CD8-positive, alpha-beta memory T cell (primary cell): Measurements from ENCODE around the gene OR2C3. TPM values are rescaled to one million over a fixed set of nuclear protein-coding genes. Genes with fewer than 3 reads are reported as not detected.

Experiments used
- CTCF ChIA-PET: fragments of 350-600 bp; sonication (Branson Sonifier 250); formaldehyde crosslinking; loops from one replicate; lab custom pipeline; 2021; ENCODE audit warnings: antibody characterized with exemption; lab: Charles Lee
- POLR2A ChIA-PET: fragments of 350-600 bp; sonication (Branson Sonifier 250); formaldehyde crosslinking; loops from one replicate; lab custom pipeline; 2021; ENCODE audit warnings: antibody characterized with exemption; lab: Charles Lee
- DNase-seq, 5 donors: peaks; one replicate each; pipeline versions ENCODE4 v3.0.0 to v3.0.0-alpha.2; 2020 to 2022; ENCODE audit warnings: mixed read lengths in 1 of 5
- H3K27ac ChIP-seq: one replicate; pipeline ENCODE4 v1.7.0; 2013; ENCODE audit warnings: low read depth, mild to moderate bottlenecking, low read length, moderate library complexity
- H3K27me3 ChIP-seq: 2 replicates; pipeline ENCODE4 v1.7.0; 2013; ENCODE audit warnings: low read length, mild to moderate bottlenecking; ENCODE audit not compliant: insufficient read depth, poor library complexity, severe bottlenecking
- H3K36me3 ChIP-seq: 2 replicates; pipeline ENCODE4 v1.7.0; 2013; ENCODE audit warnings: mild to moderate bottlenecking, low read length, moderate library complexity; ENCODE audit not compliant: insufficient read depth
- H3K4me1 ChIP-seq: 2 replicates; pipeline ENCODE4 v1.7.0; 2013; ENCODE audit warnings: mild to moderate bottlenecking, low read length, moderate library complexity; ENCODE audit not compliant: insufficient read depth
- H3K4me3 ChIP-seq: 2 replicates; pipeline ENCODE4 v1.7.0; 2013; ENCODE audit warnings: mild to moderate bottlenecking, low read length
- H3K9me3 ChIP-seq: 2 replicates; pipeline ENCODE4 v1.7.0; 2013; ENCODE audit warnings: mild to moderate bottlenecking, low read length
- H3K27ac Mint-ChIP-seq, 8 donors: one replicate each; pipeline ENCODE4 v1.8.0; 2020 to 2021; ENCODE audit warnings: mixed read lengths in 8 of 8, mild to moderate bottlenecking in 6 of 8, inconsistent platforms in 3 of 8, moderate library complexity in 3 of 8
- H3K27me3 Mint-ChIP-seq, 2 donors: one replicate each; pipeline ENCODE4 v1.8.0; 2020 to 2021; ENCODE audit warnings: mixed read lengths in 2 of 2, mild to moderate bottlenecking in 1 of 2, moderate library complexity in 1 of 2
- H3K36me3 Mint-ChIP-seq, 3 donors: one replicate each; pipeline ENCODE4 v1.8.0; 2020 to 2021; ENCODE audit warnings: mixed read lengths in 3 of 3, inconsistent platforms in 1 of 3, mild to moderate bottlenecking in 1 of 3
- H3K4me1 Mint-ChIP-seq, 3 donors: one replicate each; pipeline ENCODE4 v1.8.0; 2020 to 2021; ENCODE audit warnings: mixed read lengths in 3 of 3, inconsistent platforms in 1 of 3, mild to moderate bottlenecking in 1 of 3
- H3K4me3 Mint-ChIP-seq, 7 donors: one replicate each; pipeline ENCODE4 v1.8.0; 2020 to 2021; ENCODE audit warnings: mixed read lengths in 7 of 7, mild to moderate bottlenecking in 6 of 7, moderate library complexity in 4 of 7, inconsistent platforms in 2 of 7
- H3K9me3 Mint-ChIP-seq, 5 donors: one replicate each; pipeline ENCODE4 v1.8.0; 2020 to 2022; ENCODE audit warnings: mixed read lengths in 5 of 5, mild to moderate bottlenecking in 3 of 5, moderate library complexity in 2 of 5, inconsistent platforms in 1 of 5
- polyA plus RNA-seq: library from polyadenylated mRNA; unstranded; fragments of 300-500 nt; fragmentation: Illumina TruSeq; gene quantifications from one replicate; pipeline ENCODE4 v1.2.3, GENCODE V29; 2021
- total RNA-seq, 2 experiments: library from RNA; stranded (reverse); gene quantifications; one replicate each; pipeline ENCODE4 v1.2.3, GENCODE V29; 2021

The OR2C3 gene
- total and polyA plus RNA-seq, 3 experiments from 2014 or later = not detected

DNA sequence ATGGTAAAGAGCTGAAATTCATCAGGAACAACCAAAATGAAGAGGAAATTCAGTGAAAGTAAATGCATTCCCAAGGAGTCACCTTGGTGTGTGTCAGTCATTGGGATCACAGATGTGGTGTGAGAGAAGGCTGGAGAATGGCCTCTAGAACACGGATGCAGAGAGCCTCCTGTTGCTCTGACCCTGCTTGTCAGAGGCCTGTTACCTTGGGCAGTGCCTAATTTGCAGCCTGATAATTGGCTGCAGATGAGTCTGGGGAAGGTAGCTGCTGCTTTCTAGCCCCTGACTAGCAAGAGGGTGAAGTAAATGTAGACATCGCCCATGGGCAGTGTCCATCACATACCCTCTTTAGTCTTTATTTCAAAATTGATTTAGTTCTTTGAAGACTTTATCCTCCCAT lies 16.0 kb upstream of the OR2C3 start:
- H3K4me1 Mint-ChIP-seq = peaks cover 9 to 12% (median 10%) of the 10 kb centered on the region in 3 donors
- no peaks in the 10 kb centered on the region for H3K36me3 ChIP-seq
- H3K4me3 ChIP-seq = no peak overlapping the region
- DNase-seq = no peak
- CTCF ChIA-PET = no interaction called here
- no peaks in the 10 kb centered on the region for H3K36me3 Mint-ChIP-seq
- peaks cover 15% of the 10 kb centered on the region in 2 donors for H3K27me3 Mint-ChIP-seq
- H3K4me1 ChIP-seq = no peaks in the 10 kb centered on the region
- no peak overlapping the region for H3K27ac ChIP-seq
- no peaks in the 10 kb centered on the region for H3K9me3 ChIP-seq
- peaks cover 0 to 2% (median 0%) of the 10 kb centered on the region in 5 donors for H3K9me3 Mint-ChIP-seq
- H3K27me3 ChIP-seq = no peaks in the 10 kb centered on the region
- no peak overlapping the region for H3K27ac Mint-ChIP-seq
- H3K4me3 Mint-ChIP-seq = no peak overlapping the region
- POLR2A ChIA-PET = no interaction called here

DNA sequence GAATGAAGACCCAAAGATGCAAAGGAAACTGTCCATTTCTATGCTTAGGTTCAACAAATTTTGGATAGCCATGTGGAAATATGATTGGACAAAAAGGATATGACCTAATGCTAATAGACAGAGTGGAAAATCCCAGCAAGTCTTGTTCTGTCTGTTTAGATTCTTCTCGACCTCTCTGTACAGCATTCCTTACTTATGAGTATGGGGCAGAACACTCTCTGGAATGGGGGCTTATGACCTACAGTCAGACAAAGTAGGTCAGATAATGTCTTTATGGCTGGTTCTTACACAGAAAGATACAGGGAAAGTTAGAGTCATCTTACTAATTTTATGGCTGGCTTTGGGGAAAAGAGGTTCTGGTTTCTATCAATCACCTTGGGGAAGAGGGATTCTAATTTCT lies 15.5 kb upstream of the OR2C3 start:
- no peaks in the 10 kb centered on the region for H3K4me1 ChIP-seq
- peaks cover 15% of the 10 kb centered on the region in 2 donors for H3K27me3 Mint-ChIP-seq
- no peaks in the 10 kb centered on the region for H3K36me3 ChIP-seq
- ChIA-PET POLR2A (no interaction called here), CTCF (no interaction called here)
- peaks cover 0 to 2% (median 0%) of the 10 kb centered on the region in 5 donors for H3K9me3 Mint-ChIP-seq
- H3K27ac ChIP-seq = no peak overlapping the region
- H3K27me3 ChIP-seq = no peaks in the 10 kb centered on the region
- H3K4me1 Mint-ChIP-seq = peaks cover 9 to 12% (median 10%) of the 10 kb centered on the region in 3 donors
- H3K4me3 Mint-ChIP-seq = no peak overlapping the region
- H3K4me3 ChIP-seq = no peak overlapping the region
- no peak overlapping the region for H3K27ac Mint-ChIP-seq
- DNase-seq = no peak
- no peaks in the 10 kb centered on the region for H3K9me3 ChIP-seq
- no peaks in the 10 kb centered on the region for H3K36me3 Mint-ChIP-seq

DNA sequence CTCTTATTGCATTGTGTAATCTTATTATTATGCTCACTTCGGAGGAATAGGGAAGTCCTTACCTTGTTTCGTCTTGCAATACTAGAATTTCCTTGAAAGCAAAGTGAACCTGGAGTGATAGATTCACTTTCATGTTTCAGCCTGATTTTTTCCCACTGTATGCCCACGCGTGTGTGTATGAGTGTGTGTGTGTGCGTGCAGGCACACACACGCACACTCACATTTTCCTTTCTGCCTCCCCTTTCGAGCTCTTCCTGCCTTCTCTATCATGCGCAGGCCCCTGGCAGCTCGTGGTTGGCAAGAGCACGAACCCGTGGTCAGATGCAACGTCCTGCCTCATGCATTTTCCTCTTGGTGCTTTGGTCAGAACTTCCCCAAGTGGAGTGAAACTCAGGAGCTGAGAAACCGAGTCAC lies 12.5 kb upstream of the OR2C3 start, which contains the start of gene GCSAML:
GCSAML (plus strand) TSS at position 366 of the 414 bp plus-strand sequence. CDS start 58 bp downstream, outside the sequence.
- Histone ChIP-seq H3K4me3 (no peak within 1 kb of the TSS), H3K27me3 (no peaks in the 10 kb centered on the region), H3K9me3 (no peaks in the 10 kb centered on the region), H3K36me3 (no peaks in the 10 kb centered on the region), H3K4me1 (no peaks in the 10 kb centered on the region), H3K27ac (no peak within 1 kb of the TSS)
- ChIA-PET POLR2A (no interaction called here), CTCF (no interaction called here)
- peaks cover 18 to 22% of the 10 kb centered on the region in 2 donors for H3K27me3 Mint-ChIP-seq
- no peaks in the 10 kb centered on the region for H3K36me3 Mint-ChIP-seq
- H3K9me3 Mint-ChIP-seq = peaks cover 0 to 2% (median 0%) of the 10 kb centered on the region in 5 donors
- peaks cover 9 to 12% (median 10%) of the 10 kb centered on the region in 3 donors for H3K4me1 Mint-ChIP-seq
- H3K27ac Mint-ChIP-seq = no peak within 1 kb of the TSS
- peak within 1 kb of the TSS in 1 of 7 donors; percentile 26 for H3K4me3 Mint-ChIP-seq
- no peak for DNase-seq

DNA sequence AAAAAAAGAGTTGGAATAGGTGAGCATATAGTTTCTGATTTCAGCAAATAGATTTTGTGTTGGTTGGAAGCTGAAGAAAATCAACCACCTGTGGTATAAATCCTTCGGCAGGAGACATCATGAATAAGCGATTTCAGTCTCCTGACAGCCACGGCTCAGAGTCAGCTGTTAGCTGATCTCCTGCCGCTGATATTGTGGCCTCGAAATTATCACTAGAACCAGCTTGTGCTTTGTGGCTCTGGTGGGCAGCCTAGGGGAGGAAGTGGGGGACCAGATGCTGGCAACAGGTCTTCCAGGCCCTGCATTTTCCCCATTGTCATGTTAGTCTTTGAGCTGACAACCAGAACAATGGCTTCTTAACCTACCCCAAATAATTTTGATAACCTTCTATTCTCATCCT lies 11.9 kb upstream of the OR2C3 start:
- Mint-ChIP-seq H3K4me1 (peaks cover 9 to 12% (median 10%) of the 10 kb centered on the region in 3 donors), H3K36me3 (no peaks in the 10 kb centered on the region), H3K27me3 (peaks cover 18 to 22% of the 10 kb centered on the region in 2 donors), H3K4me3 (no peak overlapping the region), H3K27ac (no peak overlapping the region), H3K9me3 (peaks cover 0 to 2% (median 0%) of the 10 kb centered on the region in 5 donors)
- Histone ChIP-seq H3K4me3 (no peak overlapping the region), H3K4me1 (no peaks in the 10 kb centered on the region), H3K27ac (no peak overlapping the region), H3K9me3 (no peaks in the 10 kb centered on the region), H3K36me3 (no peaks in the 10 kb centered on the region), H3K27me3 (no peaks in the 10 kb centered on the region)
- POLR2A ChIA-PET = no interaction called here
- CTCF ChIA-PET = interaction anchor here (0.6 kb wide), 1 partner anchor 16 kb away, joined by 3 read pairs; no protein-coding TSS in a partner anchor
- no peak for DNase-seq

DNA sequence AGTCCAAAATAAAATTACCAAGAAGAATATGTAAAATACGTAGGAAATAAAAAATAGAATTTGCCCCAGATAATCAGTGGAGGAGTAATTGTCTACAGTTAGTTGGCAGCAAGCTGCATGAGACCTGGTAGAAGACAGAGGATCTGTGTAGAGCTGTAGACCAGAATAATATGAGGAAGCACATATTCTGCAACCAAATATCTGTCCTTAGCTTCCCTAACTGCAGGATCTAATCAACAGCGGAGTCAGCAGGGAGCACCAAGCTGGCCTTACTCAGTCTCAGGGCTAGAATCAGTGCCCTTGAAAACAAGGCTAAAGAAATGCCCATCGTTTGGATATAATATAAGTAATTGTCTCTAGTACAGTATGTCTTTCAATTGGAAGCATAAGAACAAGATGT lies 6.6 kb upstream of the OR2C3 start:
- Mint-ChIP-seq H3K9me3 (peaks cover 0 to 4% (median 0%) of the 10 kb centered on the region in 5 donors), H3K4me3 (no peak overlapping the region), H3K27ac (no peak overlapping the region), H3K27me3 (peaks cover 9 to 31% of the 10 kb centered on the region in 2 donors), H3K36me3 (no peaks in the 10 kb centered on the region), H3K4me1 (no peaks in the 10 kb centered on the region)
- Histone ChIP-seq H3K36me3 (no peaks in the 10 kb centered on the region), H3K27me3 (no peaks in the 10 kb centered on the region), H3K4me1 (no peaks in the 10 kb centered on the region), H3K4me3 (no peak overlapping the region), H3K9me3 (no peaks in the 10 kb centered on the region), H3K27ac (no peak overlapping the region)
- ChIA-PET POLR2A (no interaction called here), CTCF (no interaction called here)
- no peak for DNase-seq

DNA sequence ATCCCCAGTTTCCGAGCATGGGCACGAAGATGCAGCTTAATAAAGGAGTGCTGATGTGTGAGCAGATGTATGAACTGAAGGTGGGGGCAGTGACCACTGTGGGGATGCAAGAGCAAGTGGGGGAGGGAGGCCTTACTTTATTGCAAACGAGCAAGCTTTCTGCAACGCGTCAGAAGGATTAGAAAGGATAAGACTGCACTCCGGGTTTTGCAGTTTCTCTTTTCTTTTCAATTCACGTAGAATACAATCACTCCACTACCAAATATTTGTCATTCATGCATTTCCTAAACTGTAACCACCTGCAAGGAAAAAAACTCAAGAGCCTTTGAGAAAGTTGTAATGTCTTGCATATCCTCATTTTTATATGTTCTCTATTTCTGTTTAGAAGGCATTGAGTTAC lies 4.3 kb upstream of the OR2C3 start:
- POLR2A ChIA-PET = no interaction called here
- H3K4me3 ChIP-seq = no peak overlapping the region
- Mint-ChIP-seq H3K9me3 (peaks cover 0 to 4% (median 0%) of the 10 kb centered on the region in 5 donors), H3K27ac (no peak overlapping the region), H3K36me3 (no peaks in the 10 kb centered on the region), H3K4me1 (no peaks in the 10 kb centered on the region), H3K27me3 (peaks cover 7 to 25% of the 10 kb centered on the region in 2 donors), H3K4me3 (no peak overlapping the region)
- no peaks in the 10 kb centered on the region for H3K9me3 ChIP-seq
- CTCF ChIA-PET = no interaction called here
- no peaks in the 10 kb centered on the region for H3K4me1 ChIP-seq
- no peaks in the 10 kb centered on the region for H3K36me3 ChIP-seq
- DNase-seq = no peak
- H3K27ac ChIP-seq = no peak overlapping the region
- H3K27me3 ChIP-seq = no peaks in the 10 kb centered on the region

DNA sequence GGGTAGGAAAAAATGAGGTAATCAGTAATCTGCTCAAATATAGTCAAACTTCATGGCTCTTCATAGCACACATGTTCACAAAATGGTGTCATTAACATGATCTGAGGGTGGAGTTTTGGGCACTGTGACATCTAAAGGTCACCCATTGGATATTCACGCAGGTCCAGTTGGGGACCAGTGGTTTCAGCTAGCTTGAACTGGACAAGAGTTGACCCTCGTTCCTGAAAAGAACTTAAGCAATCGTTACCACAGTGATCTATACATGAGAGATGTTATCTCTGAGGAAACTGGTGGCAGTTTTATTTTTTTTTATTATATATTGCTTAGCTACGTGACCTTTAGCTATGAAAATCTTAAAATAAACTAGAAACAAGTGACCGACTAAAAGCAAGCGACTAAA lies 3.0 kb upstream of the OR2C3 start:
- ChIA-PET POLR2A (interaction anchor here (0.6 kb wide), 1 partner anchor 22 kb away, joined by 3 read pairs; no protein-coding TSS in a partner anchor), CTCF (no interaction called here)
- Mint-ChIP-seq H3K27me3 (peaks cover 10 to 24% of the 10 kb centered on the region in 2 donors), H3K9me3 (peaks cover 0 to 4% (median 0%) of the 10 kb centered on the region in 5 donors), H3K27ac (no peak overlapping the region), H3K36me3 (no peaks in the 10 kb centered on the region), H3K4me1 (no peaks in the 10 kb centered on the region), H3K4me3 (no peak overlapping the region)
- no peak for DNase-seq
- Histone ChIP-seq H3K4me1 (no peaks in the 10 kb centered on the region), H3K9me3 (no peaks in the 10 kb centered on the region), H3K27ac (no peak overlapping the region), H3K36me3 (no peaks in the 10 kb centered on the region), H3K27me3 (no peaks in the 10 kb centered on the region), H3K4me3 (no peak overlapping the region)

DNA sequence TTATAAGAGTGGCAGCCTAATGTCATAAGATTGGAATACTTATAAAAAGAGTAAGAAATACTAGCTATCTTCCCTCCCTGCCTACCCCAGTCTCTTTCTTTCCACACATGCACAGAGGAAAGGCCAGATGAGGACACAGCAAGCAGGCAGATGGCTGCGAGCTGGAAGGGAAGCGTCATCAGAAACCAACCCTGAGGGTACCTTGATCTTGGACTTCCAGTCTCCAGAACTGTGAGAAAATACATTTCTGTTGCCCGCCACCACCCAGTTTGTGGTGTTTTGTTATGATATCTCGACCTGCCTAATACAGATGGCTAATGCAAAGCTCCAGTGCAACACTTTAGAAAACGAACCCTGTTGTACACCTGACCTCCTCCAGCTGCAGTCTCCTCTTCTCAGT lies 2.3 kb upstream of the OR2C3 start:
- no peaks in the 10 kb centered on the region for H3K9me3 ChIP-seq
- no peaks in the 10 kb centered on the region for H3K4me1 ChIP-seq
- no peak overlapping the region for H3K27ac ChIP-seq
- peaks cover 11 to 24% of the 10 kb centered on the region in 2 donors for H3K27me3 Mint-ChIP-seq
- H3K27me3 ChIP-seq = no peaks in the 10 kb centered on the region
- no peaks in the 10 kb centered on the region for H3K4me1 Mint-ChIP-seq
- no peak overlapping the region for H3K27ac Mint-ChIP-seq
- ChIA-PET POLR2A (no interaction called here), CTCF (no interaction called here)
- no peak overlapping the region for H3K4me3 ChIP-seq
- no peak overlapping the region for H3K4me3 Mint-ChIP-seq
- H3K9me3 Mint-ChIP-seq = peaks cover 0 to 4% (median 0%) of the 10 kb centered on the region in 5 donors
- no peaks in the 10 kb centered on the region for H3K36me3 ChIP-seq
- no peak for DNase-seq
- H3K36me3 Mint-ChIP-seq = no peaks in the 10 kb centered on the region
